ENCODE measurements around the gene CMYA5. TPM values are rescaled to one million over a fixed set of nuclear protein-coding genes. Genes with fewer than 3 reads are reported as not detected.

Gene CMYA5
- total and polyA plus RNA-seq, 2 experiments from 2014 or later = 1.1 to 3.5 TPM

DNA sequence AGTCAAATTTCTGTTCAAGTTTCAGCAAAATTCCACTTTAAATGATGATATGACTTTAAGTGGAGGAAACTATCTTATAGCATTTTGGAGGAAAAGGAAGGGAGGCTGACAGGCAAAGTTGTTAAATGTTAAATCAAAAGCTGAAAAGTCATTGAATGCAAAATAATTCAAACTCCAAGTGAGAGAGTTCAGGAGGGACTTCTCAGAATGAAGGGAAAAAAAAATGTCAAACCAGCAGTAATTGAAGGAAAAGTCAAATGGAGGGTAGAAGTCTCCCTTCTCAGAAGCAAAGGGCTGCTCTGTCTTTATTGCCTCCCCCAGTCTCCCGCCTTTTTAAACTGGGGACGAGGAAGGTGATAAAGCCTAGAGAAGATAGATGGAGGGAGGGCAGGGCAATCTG, 134.8 kb downstream of the CMYA5 start:
- TF ChIP-seq EZH2phosphoT487 (IDR thresholded peaks at IDR 0.05; ENCODE audit: low read depth, severe bottlenecking, unreplicated experiment) (no peak), EZH2 (IDR thresholded peaks at IDR 0.05; ENCODE audit: borderline replicate concordance) (no peak), CTCF (IDR thresholded peaks at IDR 0.05; ENCODE audit: poor library complexity) (no peak)
- H3K9me3 ChIP-seq (ENCODE audit: low read depth) = no peaks in the 10 kb centered on the region
- H3K36me3 ChIP-seq (replicated peaks; ENCODE audit: insufficient read depth, low read depth) = no peaks in the 10 kb centered on the region
- WGBS (ENCODE audit: low lambda C conversion rate, missing lambda C conversion rate) = 49% methylated on average over 2 of the region's 2 CpGs
- H4K20me1 ChIP-seq (ENCODE audit: insufficient read depth, poor library complexity, severe bottlenecking) = no peaks in the 10 kb centered on the region
- no peak overlapping the region for H3K27ac ChIP-seq
- H2AFZ ChIP-seq = no peak overlapping the region
- H3K9me2 ChIP-seq (replicated peaks; ENCODE audit: insufficient read depth) = no peaks in the 10 kb centered on the region
- H3K4me3 ChIP-seq = no peak overlapping the region
- no peak overlapping the region for H3K4me2 ChIP-seq
- H3K79me2 ChIP-seq = no peaks in the 10 kb centered on the region
- no peak for DNase-seq (ENCODE audit: low spot score)
- no peaks in the 10 kb centered on the region for H3K4me1 ChIP-seq (ENCODE audit: insufficient read depth)
- H3K27me3 ChIP-seq = no peaks in the 10 kb centered on the region

GRCh38 chr5:79825802-79826201, 136.2 kb downstream of the CMYA5 start:
- no peak overlapping the region for H2AFZ ChIP-seq
- no peak for DNase-seq (ENCODE audit: low spot score)
- H4K20me1 ChIP-seq (ENCODE audit: insufficient read depth, poor library complexity, severe bottlenecking) = no peaks in the 10 kb centered on the region
- no peaks in the 10 kb centered on the region for H3K4me1 ChIP-seq (ENCODE audit: insufficient read depth)
- H3K4me3 ChIP-seq = no peak overlapping the region
- H3K9me3 ChIP-seq (ENCODE audit: low read depth) = no peaks in the 10 kb centered on the region
- H3K4me2 ChIP-seq = no peak overlapping the region
- H3K9me2 ChIP-seq (replicated peaks; ENCODE audit: insufficient read depth) = no peaks in the 10 kb centered on the region
- H3K36me3 ChIP-seq (replicated peaks; ENCODE audit: insufficient read depth, low read depth) = no peaks in the 10 kb centered on the region
- 56% methylated on average over 1 of the region's 1 CpG for WGBS (ENCODE audit: low lambda C conversion rate, missing lambda C conversion rate)
- no peak overlapping the region for H3K27ac ChIP-seq
- no peaks in the 10 kb centered on the region for H3K27me3 ChIP-seq
- no peaks in the 10 kb centered on the region for H3K79me2 ChIP-seq
- TF ChIP-seq EZH2 (IDR thresholded peaks at IDR 0.05; ENCODE audit: borderline replicate concordance) = no peak
- no peak for TF ChIP-seq EZH2phosphoT487 (IDR thresholded peaks at IDR 0.05; ENCODE audit: low read depth, severe bottlenecking, unreplicated experiment)
- TF ChIP-seq CTCF (IDR thresholded peaks at IDR 0.05; ENCODE audit: poor library complexity) = no peak

DNA sequence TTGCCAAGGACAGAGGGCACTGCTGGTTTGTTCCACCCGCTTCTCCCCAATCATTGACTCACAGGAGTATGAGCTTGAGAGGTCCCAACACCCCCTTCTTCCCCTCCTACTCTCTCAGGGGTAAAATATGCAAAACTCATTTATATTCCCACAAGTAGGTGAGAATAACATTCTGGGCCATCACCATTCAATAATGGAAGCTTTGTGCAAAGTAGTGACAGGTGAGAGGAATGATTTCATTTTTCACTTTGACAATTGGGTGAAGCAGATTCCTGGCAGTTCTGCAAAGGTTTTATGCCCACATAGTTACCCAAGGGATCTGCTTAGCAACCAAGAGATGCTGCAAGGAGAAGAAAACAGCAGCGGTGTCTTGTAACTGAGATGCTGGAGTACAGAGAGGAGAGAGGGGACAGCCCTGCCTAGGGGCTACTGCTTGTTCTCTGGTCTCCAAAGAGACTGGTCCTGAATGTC, 137.6 kb downstream of the CMYA5 start:
- Histone ChIP-seq H3K4me1 (ENCODE audit: insufficient read depth) (no peaks in the 10 kb centered on the region), H3K9me3 (ENCODE audit: low read depth) (no peaks in the 10 kb centered on the region), H3K79me2 (no peaks in the 10 kb centered on the region), H3K27me3 (no peaks in the 10 kb centered on the region), H3K9me2 (replicated peaks; ENCODE audit: insufficient read depth) (no peaks in the 10 kb centered on the region), H3K27ac (no peak overlapping the region), H3K36me3 (replicated peaks; ENCODE audit: insufficient read depth, low read depth) (no peaks in the 10 kb centered on the region), H3K4me2 (no peak overlapping the region), H3K4me3 (no peak overlapping the region), H2AFZ (no peak overlapping the region), H4K20me1 (ENCODE audit: insufficient read depth, poor library complexity, severe bottlenecking) (no peaks in the 10 kb centered on the region)
- WGBS (ENCODE audit: low lambda C conversion rate, missing lambda C conversion rate) = 85% methylated on average over 2 of the region's 2 CpGs
- TF ChIP-seq CTCF (IDR thresholded peaks at IDR 0.05; ENCODE audit: poor library complexity) (no peak), EZH2 (IDR thresholded peaks at IDR 0.05; ENCODE audit: borderline replicate concordance) (no peak), EZH2phosphoT487 (IDR thresholded peaks at IDR 0.05; ENCODE audit: low read depth, severe bottlenecking, unreplicated experiment) (no peak)
- DNase-seq (ENCODE audit: low spot score) = no peak

- H4K20me1 ChIP-seq (ENCODE audit: insufficient read depth, poor library complexity, severe bottlenecking) = no peaks in the 10 kb centered on the region
- H3K27me3 ChIP-seq = no peaks in the 10 kb centered on the region
- peak; percentile 18 for DNase-seq (ENCODE audit: low spot score)
- H3K4me2 ChIP-seq = no peak overlapping the region
- WGBS (ENCODE audit: low lambda C conversion rate, missing lambda C conversion rate) = 56% methylated on average over 9 of the region's 9 CpGs
- no peak overlapping the region for H3K4me3 ChIP-seq
- no peaks in the 10 kb centered on the region for H3K4me1 ChIP-seq (ENCODE audit: insufficient read depth)
- H3K9me3 ChIP-seq (ENCODE audit: low read depth) = no peaks in the 10 kb centered on the region
- H2AFZ ChIP-seq = no peak overlapping the region
- H3K79me2 ChIP-seq = no peaks in the 10 kb centered on the region
- no peak overlapping the region for H3K27ac ChIP-seq
- TF ChIP-seq EZH2phosphoT487 (IDR thresholded peaks at IDR 0.05; ENCODE audit: low read depth, severe bottlenecking, unreplicated experiment) (no peak), CTCF (IDR thresholded peaks at IDR 0.05; ENCODE audit: poor library complexity) (peak; percentile 13), EZH2 (IDR thresholded peaks at IDR 0.05; ENCODE audit: borderline replicate concordance) (no peak)
- H3K9me2 ChIP-seq (replicated peaks; ENCODE audit: insufficient read depth) = no peaks in the 10 kb centered on the region
- no peaks in the 10 kb centered on the region for H3K36me3 ChIP-seq (replicated peaks; ENCODE audit: insufficient read depth, low read depth)
These were observed 139.6 kb downstream of the CMYA5 start for GRCh38 chr5:79829260-79829659.
